Heart left ventricle (tissue), 16 donors: ENCODE measurements around the gene KDM4B. TPM values are rescaled to one million over a fixed set of nuclear protein-coding genes. Genes with fewer than 3 reads are reported as not detected.
"Not testable (repeated sequence)": the region's sequence is repeated elsewhere in the genome, so short reads cannot be mapped to it uniquely, and the experiment has no call there.

Source experiments
- ATAC-seq, 4 donors: fragments of 200-7000 bp; cut with Tn5 transposase; one replicate each; pipeline ENCODE4 v1.9.1; 2020 to 2022; ENCODE audit warnings: moderate library complexity in 4 of 4, mild to moderate bottlenecking in 3 of 4, moderate number of reproducible peaks in 1 of 4
- DNase-seq, 5 donors: peaks; one replicate each; pipeline ENCODE4 v3.0.0-alpha.2; 2020
- H3K27ac ChIP-seq, 12 donors: fragments of 200-600 bp; sonication (generic) in 4 of 12; one replicate each; pipeline versions ENCODE4 v1.5.0 to v1.8.0; 2016 to 2022; ENCODE audit warnings: mild to moderate bottlenecking in 2 of 12
- H3K27me3 ChIP-seq, 9 donors: fragments of 200-600 bp; sonication (generic) in 2 of 9; one replicate each; pipeline versions ENCODE4 v1.5.1 to v1.8.0; 2016 to 2022; ENCODE audit warnings: mild to moderate bottlenecking in 3 of 9
- H3K36me3 ChIP-seq, 9 donors: fragments of 200-600 bp; sonication (generic) in 2 of 9; one replicate each; pipeline versions ENCODE4 v1.5.0 to v1.8.0; 2018 to 2022; ENCODE audit warnings: mild to moderate bottlenecking in 2 of 9
- H3K4me1 ChIP-seq, 12 donors: fragments of 200-600 bp; sonication (generic) in 4 of 12; one replicate each; pipeline versions ENCODE4 v1.5.0 to v1.8.0; 2016 to 2022; ENCODE audit warnings: mild to moderate bottlenecking in 3 of 12
- H3K4me3 ChIP-seq, 12 donors: fragments of 200-600 bp; sonication (generic) in 4 of 12; one replicate each; pipeline versions ENCODE4 v1.5.0 to v1.8.0; 2017 to 2022; ENCODE audit warnings: mild to moderate bottlenecking in 9 of 12, moderate library complexity in 4 of 12
- H3K9me3 ChIP-seq, 12 donors: fragments of 200-600 bp; sonication (generic) in 4 of 12; one replicate each; pipeline versions ENCODE4 v1.5.0 to v1.8.0; 2016 to 2022; ENCODE audit warnings: mild to moderate bottlenecking in 1 of 12
- POLR2A ChIP-seq, 2 donors: fragments of 450-650 bp; IDR thresholded peaks; one replicate each; pipeline ENCODE4 v1.6.1; 2017; ENCODE audit warnings: antibody characterized with exemption in 2 of 2, mild to moderate bottlenecking in 2 of 2, moderate library complexity in 2 of 2
- WGBS, 4 donors: extraction: QIAGEN DNeasy Blood & Tissue Kit in 2 of 4; methylation state at CpG; one replicate each; pipeline versions ENCODE4 v1.1.5 to v1.1.7; 2013 to 2018; 5-methylcytosine and 5-hydroxymethylcytosine counted together
- intact Hi-C, 10 donors: fragments of 100-400 bp; cut with DNase I; formaldehyde crosslinking; loops; one replicate each; pipeline versions ENCODE4 v1.11.1 to v1.14.2; 2022
- polyA plus RNA-seq, 2 donors: library from polyadenylated mRNA; stranded (reverse); fragments of 200-250 nt; gene quantifications; one replicate each; pipeline ENCODE4 v1.2.3, GENCODE V29; 2013
- total RNA-seq, 9 donors: library from RNA; depleted of rRNA in 2 of 9; stranded (reverse); fragments of >200 nt in 2 of 9; fragmentation: NEBNext Ultra II Directional in 3 of 9; extraction: Animal tissue kit (Norgen Biotek cat#: 25700) in 3 of 9; gene quantifications; one replicate each; pipeline versions ENCODE4 v1.1.0 to v1.2.4, GENCODE V29; 2016 to 2023
- TF ChIP-seq, protein P1 (sequence below), 12 donors: fragments of 200-600 bp; sonication (generic) in 4 of 12; IDR thresholded peaks; one replicate each; pipeline versions ENCODE4 v1.5.0 to v1.8.0; 2018 to 2022; ENCODE audit warnings: antibody characterized with exemption in 12 of 12, mild to moderate bottlenecking in 5 of 12
- donor health status: ischemic (EF 13 %, LVEDD 7.1; RV severe dilation, severe dysfunction).
- donor health status: healthy with polysubstance abuse.
- donor health status: DM: no; HTN: yes; CAD: no.
- donor health status: DM: no; HTN: no; CAD: no.
- donor health status: ischemic (EF 25% LVEDD 6.9; RV normal size, moderate dysfunction).
- donor health status: ischemic (EF 25% LVEDD 5.7; RV mildly dilated, moderate dysfunction).
- donor health status: healthy.
- donor health status: DM: yes; HTN: yes; CAD: no.
- donor health status: ischemic (EF 35%, LVEDD 5.7; RV mildly dilated, moderate dysfunction).
- donor health status: nonischemic (EF 11% LVEDD 7.7; RV severe dilation, severe dysfunction).
- donor health status: DM: yes; HTN: yes; CAD: no.
- donor health status: PGD.
- donor health status: ischemic (EF 29% LVEDD 5.4; RV normal size, mild dysfunction).
- donor health status: nonischemic (EF 23%, LVEDD 6.1; RV moderate dilation, normal function).

The KDM4B gene
- total and polyA plus RNA-seq, 11 donors, result 21.5 to 36.5 (median 27.2) TPM

DNA sequence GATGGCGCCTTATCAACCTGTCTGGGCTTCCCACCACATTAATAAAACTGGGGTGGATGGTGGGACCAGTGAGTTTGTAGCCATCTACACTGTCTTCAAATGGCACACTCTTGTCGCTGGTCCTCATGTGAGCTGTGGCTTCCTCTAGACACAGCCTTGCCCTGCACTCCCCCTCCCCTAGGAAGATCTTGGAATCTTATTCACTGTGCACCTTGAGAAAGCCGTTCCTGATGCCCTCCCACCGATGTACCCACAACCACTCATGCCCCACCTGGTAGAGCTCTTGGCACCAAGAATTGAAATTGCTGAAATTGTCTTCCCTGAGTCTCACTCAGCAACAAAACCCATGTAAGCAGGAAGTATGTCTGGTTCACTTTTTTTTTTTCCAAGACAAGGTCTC, 225.7 kb downstream of the KDM4B start:
- H3K27ac ChIP-seq, result no peak overlapping the region
- no peaks in the 10 kb centered on the region for H3K36me3 ChIP-seq
- WGBS, 4 donors, result 88 to 95% (median 90%) methylated on average over 4 of the region's 4 CpGs
- no peak for TF ChIP-seq POLR2A (IDR thresholded peaks at IDR 0.05)
- TF ChIP-seq, protein P1, sequence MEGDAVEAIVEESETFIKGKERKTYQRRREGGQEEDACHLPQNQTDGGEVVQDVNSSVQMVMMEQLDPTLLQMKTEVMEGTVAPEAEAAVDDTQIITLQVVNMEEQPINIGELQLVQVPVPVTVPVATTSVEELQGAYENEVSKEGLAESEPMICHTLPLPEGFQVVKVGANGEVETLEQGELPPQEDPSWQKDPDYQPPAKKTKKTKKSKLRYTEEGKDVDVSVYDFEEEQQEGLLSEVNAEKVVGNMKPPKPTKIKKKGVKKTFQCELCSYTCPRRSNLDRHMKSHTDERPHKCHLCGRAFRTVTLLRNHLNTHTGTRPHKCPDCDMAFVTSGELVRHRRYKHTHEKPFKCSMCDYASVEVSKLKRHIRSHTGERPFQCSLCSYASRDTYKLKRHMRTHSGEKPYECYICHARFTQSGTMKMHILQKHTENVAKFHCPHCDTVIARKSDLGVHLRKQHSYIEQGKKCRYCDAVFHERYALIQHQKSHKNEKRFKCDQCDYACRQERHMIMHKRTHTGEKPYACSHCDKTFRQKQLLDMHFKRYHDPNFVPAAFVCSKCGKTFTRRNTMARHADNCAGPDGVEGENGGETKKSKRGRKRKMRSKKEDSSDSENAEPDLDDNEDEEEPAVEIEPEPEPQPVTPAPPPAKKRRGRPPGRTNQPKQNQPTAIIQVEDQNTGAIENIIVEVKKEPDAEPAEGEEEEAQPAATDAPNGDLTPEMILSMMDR (IDR thresholded peaks at IDR 0.05), result no peak
- no peaks in the 10 kb centered on the region for H3K4me1 ChIP-seq
- ATAC-seq (no peak), DNase-seq (no peak)
- H3K27me3 ChIP-seq, result no peaks in the 10 kb centered on the region
- H3K9me3 ChIP-seq, result peaks cover 0 to 6% (median 0%) of the 10 kb centered on the region in 12 donors
- H3K4me3 ChIP-seq, result no peak overlapping the region
- intact Hi-C loops, result no loop called here

DNA sequence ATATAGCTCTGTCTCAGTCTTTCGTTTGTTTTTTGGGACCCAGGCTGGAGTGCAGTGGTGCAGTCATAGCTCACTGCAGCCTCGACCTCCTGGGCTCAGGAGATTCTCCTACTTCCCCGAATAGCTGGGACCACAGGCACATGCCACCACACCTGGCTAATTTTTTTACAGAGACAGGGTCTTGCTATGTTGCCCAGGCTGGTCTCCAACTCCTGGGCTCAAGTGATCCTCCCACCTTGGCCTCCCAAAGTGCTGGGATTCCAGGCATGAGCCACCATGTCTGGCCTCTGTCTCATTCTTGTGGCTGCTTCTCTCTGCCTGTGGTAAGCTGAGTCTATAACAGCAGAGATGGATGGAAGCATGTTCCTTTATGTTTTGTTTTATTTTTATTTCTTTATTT, 226.7 kb downstream of the KDM4B start:
- intact Hi-C loops, H3K27ac ChIP-seq, H3K4me3 ChIP-seq, DNase-seq, H3K27me3 ChIP-seq, H3K36me3 ChIP-seq, H3K4me1 ChIP-seq, ATAC-seq: not testable (repeated sequence)
- WGBS, 4 donors, result 72 to 81% (median 75%) methylated on average over 3 of the region's 3 CpGs
- H3K9me3 ChIP-seq, result peaks cover 0 to 14% (median 2%) of the 10 kb centered on the region in 12 donors

DNA sequence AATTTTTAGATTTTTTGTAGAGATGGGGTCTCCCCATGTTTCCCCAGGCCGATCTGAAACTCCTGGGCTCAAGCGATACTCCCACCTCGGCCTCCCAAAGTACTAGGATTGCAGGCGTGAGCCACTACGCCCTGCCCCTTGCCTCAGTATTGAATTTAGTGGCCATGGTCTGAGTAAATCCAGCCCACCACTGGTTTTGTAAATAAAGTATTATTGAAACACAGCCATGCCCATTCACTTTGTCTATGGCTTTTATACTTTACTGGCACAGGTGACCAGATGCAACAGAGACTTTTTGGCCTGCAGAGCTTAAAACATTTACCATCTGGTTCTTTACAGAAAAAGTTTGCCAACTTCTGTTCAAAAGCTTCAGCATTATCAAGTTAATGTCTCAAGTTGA, 227.9 kb downstream of the KDM4B start:
- ATAC-seq, result no peak
- WGBS, 4 donors, result 92 to 96% (median 96%) methylated on average over 5 of the region's 5 CpGs
- H3K4me3 ChIP-seq, result no peak overlapping the region
- no peaks in the 10 kb centered on the region for H3K36me3 ChIP-seq
- H3K27me3 ChIP-seq, result no peaks in the 10 kb centered on the region
- peaks cover 0 to 26% (median 13%) of the 10 kb centered on the region in 12 donors for H3K9me3 ChIP-seq
- no peaks in the 10 kb centered on the region for H3K4me1 ChIP-seq
- no peak for TF ChIP-seq POLR2A (IDR thresholded peaks at IDR 0.05)
- TF ChIP-seq, protein P1 (IDR thresholded peaks at IDR 0.05), result no peak
- H3K27ac ChIP-seq, result no peak overlapping the region
- DNase-seq, result no peak
- intact Hi-C loops, result no loop called here

DNA sequence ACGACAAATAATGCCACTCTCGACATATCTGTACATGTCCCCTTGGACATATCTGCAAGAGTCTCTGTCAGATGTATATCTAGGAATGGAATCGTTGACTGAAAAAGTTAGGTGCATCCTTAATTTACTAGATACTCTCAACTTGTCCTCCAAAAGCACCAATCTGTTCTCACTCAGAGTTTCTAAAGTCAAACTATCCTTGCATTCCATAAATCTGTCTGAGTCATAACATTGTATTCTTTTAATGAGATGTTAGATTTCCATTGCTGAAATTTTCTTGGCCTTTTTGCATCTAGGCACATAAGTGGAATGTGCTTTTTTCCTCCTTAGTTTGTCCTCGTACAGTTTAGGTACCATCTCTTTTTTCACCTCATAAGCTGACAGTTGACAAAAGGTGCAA, 231.9 kb downstream of the KDM4B start:
- Histone ChIP-seq H3K27ac (no peak overlapping the region), H3K36me3 (peaks cover 0 to 7% (median 0%) of the 10 kb centered on the region in 9 donors), H3K27me3 (no peaks in the 10 kb centered on the region), H3K9me3 (peaks cover 0 to 52% (median 27%) of the 10 kb centered on the region in 12 donors), H3K4me3 (no peak overlapping the region), H3K4me1 (no peaks in the 10 kb centered on the region)
- TF ChIP-seq, protein P1 (IDR thresholded peaks at IDR 0.05), result no peak
- TF ChIP-seq POLR2A (IDR thresholded peaks at IDR 0.05), result no peak
- no peak for ATAC-seq
- intact Hi-C loops, result no loop called here
- WGBS, 4 donors, result 91 to 94% (median 93%) methylated on average over 4 of the region's 4 CpGs
- DNase-seq, result no peak

DNA sequence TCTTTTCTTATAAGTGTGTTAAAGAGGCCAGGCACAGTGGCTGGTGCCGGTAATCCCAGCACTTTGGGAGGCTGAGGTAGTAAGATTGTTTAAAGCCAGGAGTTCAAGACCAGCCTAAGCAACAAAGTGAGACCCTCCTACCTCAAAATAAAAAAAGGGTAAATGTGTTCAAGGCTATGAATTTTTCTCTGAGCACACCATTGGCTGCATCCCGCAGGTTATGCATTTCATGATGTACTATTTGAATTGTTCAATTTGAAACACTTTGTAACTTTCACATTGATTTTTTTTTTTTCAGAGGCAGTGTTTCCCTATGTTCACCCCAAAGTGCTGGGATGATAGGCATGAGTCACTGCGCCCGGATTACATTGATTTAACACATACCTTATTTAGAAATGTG, 233.6 kb downstream of the KDM4B start:
- intact Hi-C loops, result no loop called here
- no peak overlapping the region for H3K4me3 ChIP-seq
- no peak for ATAC-seq
- H3K27ac ChIP-seq, result no peak overlapping the region
- peaks cover 0 to 52% (median 27%) of the 10 kb centered on the region in 12 donors for H3K9me3 ChIP-seq
- peaks cover 0 to 17% (median 0%) of the 10 kb centered on the region in 9 donors for H3K36me3 ChIP-seq
- TF ChIP-seq, protein P1 (IDR thresholded peaks at IDR 0.05), result no peak
- TF ChIP-seq POLR2A (IDR thresholded peaks at IDR 0.05), result no peak
- DNase-seq, result no peak
- no peaks in the 10 kb centered on the region for H3K27me3 ChIP-seq
- no peaks in the 10 kb centered on the region for H3K4me1 ChIP-seq
- 96 to 99% (median 98%) methylated on average over 4 of the region's 4 CpGs for WGBS, 4 donors
